Inferior parietal cortex (tissue), 1 donor: ENCODE data around the gene PARP12.

ENCODE experiments used
- DNase-seq: peaks from one replicate; pipeline ENCODE4 v3.0.0-alpha.2; 2016; ENCODE audit errors: extremely low spot score

Gene PARP12

DNA sequence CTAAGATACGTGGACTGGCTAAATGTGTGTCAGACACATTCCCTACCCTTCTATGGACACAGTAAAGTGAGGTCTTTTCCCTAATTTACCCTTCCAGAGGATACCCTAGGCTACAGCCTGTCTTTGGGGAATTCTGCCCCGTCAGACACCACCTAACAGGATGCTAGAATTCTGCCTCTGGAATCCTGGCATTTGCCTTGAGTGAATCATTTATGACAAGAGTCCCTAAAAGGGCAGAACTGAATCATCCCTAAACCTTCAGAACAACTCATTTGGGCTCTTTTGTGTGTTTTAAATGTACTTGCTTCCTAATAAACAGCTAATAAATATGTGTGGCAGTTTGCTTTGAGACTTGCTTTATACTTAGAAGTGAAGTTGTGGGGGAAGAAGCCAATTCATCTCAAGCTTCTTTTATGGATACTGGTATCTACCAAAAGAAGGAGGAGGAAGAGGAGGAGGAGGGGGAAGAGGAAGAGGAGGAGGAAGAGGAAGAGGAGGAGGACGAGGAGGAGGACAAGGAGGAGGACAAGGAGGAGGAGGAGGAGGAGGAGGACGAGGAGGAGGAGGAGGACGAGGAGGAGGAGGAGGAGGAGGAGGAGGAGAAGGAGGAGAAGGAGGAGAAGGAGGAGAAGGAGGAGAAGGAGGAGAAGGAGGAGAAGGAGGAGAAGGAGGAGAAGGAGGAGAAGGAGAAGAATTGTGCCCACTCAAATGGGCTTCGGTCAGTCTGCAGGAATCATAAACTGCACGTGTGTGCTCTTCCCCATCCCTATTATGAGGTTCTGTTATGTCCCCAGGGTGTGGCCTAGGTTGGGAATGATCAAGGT lies 27.1 kb downstream of the PARP12 start:
- DNase-seq: no peak

- DNase-seq: no peak
Observed at GRCh38 chr7:140034421-140034820, 28.3 kb downstream of the PARP12 start.

- no peak for DNase-seq
Observed at GRCh38 chr7:140033779-140034363, 28.9 kb downstream of the PARP12 start.

GRCh38 chr7:140033036-140033435 lies 29.7 kb downstream of the PARP12 start:
- no peak for DNase-seq

DNA sequence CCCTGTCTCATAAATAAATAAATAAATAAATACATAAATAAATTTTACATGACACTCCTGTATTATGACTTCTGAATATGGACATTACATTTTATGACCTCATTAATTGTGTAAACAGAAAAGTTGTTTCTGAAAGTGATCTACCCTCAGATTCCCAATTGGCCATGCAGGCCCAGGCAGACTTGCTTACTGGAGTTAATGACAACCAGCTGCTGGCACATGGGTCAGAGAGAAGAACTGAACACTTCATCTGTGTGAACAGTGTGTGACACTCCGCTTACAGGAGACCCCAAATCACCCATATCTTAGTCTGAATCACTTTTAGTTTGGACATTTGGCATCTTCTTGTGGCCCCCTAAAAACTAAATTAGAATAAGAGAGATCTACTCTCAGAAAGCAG lies 31.4 kb downstream of the PARP12 start:
- DNase-seq: no peak

DNA sequence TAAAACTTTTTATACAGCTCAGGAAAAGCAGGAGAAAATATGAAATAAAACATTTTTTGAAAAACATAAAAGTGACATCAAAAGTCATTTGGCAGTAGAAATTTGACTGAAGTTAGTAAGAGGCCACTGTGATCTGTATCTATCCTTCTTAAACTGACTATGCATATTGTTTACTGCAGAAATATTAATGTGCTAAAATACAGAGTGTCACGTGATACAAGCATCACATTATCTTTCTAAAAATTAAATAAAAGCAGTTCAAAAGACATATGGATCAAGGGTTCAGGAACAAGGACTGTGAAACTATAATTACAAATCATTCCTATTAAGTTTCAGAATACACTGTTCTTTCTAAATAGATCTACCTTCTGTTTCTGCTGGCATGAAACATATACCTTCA lies 33.7 kb downstream of the PARP12 start:
- DNase-seq: no peak

DNA sequence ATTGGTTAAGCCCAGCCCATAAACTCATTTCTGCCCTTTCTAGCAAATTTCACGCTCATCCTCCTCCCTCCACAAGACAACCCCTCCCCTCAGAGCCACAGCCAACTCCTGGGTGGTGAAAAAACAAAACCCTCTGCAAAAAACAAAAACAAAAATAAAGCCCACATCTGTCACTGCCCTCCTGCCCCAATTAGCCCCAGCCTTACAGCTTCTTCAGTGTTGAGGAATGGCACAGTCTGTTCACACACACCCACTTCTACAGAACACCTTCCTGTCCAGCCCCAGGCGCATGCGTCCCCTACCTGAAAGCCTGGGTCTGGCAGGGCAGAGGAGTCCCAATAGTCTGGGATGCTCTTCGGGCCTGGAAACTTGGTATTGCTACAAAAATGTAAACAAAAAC lies 34.4 kb downstream of the PARP12 start:
- no peak for DNase-seq

- no peak for DNase-seq
Observed at GRCh38 chr7:140027858-140028257, 34.9 kb downstream of the PARP12 start.

GRCh38 chr7:140026935-140027334 lies 35.8 kb downstream of the PARP12 start:
- no peak for DNase-seq

GRCh38 chr7:140025814-140026433 lies 36.8 kb downstream of the PARP12 start:
- DNase-seq: no peak

GRCh38 chr7:140025241-140025640 lies 37.5 kb downstream of the PARP12 start:
- DNase-seq: no peak

GRCh38 chr7:140024585-140024984 lies 38.2 kb downstream of the PARP12 start:
- DNase-seq: no peak

DNA sequence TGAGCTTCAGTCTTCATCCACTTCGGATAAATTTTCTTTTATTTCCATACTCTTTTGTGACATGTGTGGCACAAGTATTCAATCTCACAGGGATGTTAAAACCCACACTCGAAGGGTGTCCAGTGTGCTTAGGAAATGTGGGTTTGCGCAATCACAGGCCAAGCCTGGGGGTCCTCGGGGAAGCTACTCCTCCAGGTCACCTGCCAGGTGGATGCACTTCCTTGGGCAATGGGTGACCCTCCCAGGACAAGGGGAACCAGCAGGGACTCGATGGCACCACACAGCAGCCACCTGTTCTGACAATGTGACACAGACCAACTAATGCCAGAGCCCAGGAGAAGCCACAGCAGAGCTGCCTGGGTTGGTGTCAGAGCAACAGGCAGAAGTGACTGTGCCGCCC lies 39.0 kb downstream of the PARP12 start:
- no peak for DNase-seq

DNA sequence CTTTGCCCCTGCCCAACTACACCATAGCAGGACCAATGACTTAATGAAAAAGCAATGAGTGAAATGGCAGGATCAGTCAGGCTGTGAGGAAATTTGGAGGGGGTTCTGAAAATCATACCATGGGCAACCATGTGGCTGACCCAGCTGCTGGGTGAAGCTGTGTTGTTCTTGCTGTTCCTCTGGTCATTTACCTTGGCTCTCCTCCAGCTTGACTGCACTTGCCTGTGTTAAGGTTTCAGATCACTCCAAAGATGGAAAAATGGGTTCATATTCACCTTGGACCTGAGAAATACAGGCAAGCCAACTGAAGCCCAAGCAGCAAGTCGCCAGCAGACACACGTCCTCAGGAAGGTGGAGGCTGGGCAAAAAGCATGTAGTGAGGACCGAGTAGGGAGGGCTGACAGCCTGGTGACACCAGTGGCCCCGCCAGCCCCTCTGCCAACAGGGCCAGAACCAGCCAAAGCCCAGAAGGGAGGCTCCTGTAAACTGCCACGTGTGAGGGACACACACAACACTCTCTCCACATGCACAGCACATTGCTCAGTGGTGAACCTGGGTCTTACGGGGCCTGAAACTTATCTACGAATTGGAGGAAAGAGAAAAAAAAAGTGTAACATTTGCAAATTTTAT lies 40.1 kb downstream of the PARP12 start:
- DNase-seq: no peak

DNA sequence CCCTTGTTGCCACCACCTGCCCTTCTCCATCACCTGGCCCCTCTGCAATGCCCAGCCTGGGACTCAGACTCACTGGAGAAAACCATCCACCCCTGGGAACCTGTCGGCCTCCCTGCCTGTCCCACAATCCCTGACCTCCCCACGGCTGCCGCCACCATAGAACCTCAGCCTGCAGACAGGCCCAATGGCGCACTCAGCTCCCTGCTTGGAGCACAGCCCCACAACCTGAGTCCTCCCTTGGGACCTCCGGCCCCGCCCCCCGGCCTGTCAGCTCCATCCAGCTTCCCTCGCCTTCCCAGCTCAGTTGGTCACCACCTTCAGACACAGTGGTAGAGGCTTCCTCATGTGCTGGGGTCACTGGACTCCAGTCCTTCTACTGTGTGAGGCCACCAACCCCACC lies 41.1 kb downstream of the PARP12 start:
- DNase-seq: no peak

GRCh38 chr7:140019606-140020005 lies 43.1 kb downstream of the PARP12 start:
- DNase-seq: no peak

- DNase-seq: no peak
Observed at GRCh38 chr7:140019172-140019571, 43.6 kb downstream of the PARP12 start.

DNA sequence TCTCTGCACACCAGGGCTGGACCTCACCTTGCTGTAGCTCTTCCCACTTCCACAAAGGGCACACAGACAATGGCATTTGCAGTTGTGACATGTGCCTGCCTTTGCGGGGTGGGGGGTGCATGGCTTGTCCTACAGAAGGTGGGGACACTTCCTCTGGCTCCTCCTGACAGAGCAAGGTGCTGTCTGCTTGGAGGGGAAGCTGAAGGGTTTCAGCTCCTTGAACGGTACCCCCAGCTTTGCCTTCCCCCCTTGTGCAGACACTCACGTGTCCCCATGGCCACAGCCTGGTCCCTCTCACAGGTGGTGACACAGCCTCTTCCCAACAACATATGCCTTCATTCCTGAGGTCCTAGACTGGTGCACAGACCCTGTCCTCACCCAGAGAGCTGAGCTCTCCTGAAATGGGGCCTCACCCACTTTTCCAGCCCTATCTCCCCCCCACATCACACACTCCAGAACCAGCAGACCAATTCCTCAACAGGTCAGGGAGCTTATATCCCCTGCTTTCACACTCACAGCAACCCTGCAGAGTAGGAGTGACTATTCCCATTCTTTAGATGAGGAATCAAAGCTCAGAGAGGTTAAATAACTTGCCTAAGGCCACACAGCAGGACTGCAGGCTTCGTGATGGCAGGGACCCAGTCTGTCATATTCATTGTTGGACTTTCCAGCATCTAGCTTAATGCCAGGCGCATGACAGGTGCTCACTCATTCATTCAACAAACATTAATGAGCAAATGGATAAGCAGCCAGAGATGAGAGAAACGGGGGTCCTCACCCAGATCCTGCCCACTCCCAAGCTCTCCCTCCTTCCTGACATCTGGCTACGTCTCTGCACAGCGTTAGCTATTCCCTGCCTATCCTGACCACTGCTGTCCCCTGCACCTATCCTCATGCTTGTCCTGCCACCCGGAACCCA lies 44.4 kb downstream of the PARP12 start:
- DNase-seq: no peak

GRCh38 chr7:140017543-140017942 lies 45.2 kb downstream of the PARP12 start:
- DNase-seq: no peak

DNA sequence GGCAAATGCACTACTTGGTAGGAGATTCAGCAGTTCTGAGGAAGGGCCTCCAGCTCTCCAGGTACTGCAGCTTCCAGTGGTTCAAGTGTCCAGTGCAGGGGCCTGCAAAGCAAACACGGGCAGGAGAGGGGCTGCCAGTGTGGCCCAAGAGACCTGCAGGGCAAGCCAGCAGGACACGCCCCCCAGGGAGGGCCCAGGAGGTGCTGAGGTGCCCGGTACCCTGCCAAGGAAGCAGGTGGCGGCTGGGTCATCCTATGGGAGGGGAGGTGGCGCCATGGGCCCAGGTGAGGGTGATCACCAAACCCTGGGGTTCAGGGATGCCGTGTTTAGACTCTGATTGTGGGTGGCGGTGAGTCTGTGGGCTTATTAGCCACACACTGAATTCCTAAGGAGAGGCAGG lies 45.7 kb downstream of the PARP12 start:
- DNase-seq: no peak

GRCh38 chr7:140016540-140016939 lies 46.2 kb downstream of the PARP12 start:
- DNase-seq: no peak
